Measurements from ENCODE around the gene ATXN7. TPM values are rescaled to one million over a fixed set of nuclear protein-coding genes. Genes with fewer than 3 reads are reported as not detected.

The ATXN7 gene
- total and polyA plus RNA-seq, 10 of the 15 experiments (the other 5 are each of a cell fraction or from before 2014, with no cell fraction given) = 0.83 to 24.6 (median 8.5) TPM

DNA sequence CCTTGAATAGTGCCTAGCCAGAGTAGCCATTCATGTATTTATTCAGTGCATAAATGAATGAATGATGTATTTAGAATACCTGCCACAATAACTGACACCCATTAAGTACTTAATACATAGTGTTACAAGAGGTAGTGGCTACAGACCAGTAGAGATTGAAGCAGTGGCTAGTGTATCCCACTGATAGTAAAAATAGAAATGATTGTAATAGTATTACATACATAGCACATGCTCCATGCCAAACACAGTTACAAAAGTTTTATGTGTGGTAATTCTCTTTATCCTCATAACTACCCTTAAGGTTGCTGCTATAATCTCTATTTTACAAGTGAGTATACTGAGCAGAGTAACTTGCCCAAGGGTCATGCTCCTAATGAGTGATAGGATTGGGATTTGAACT is 78.9 kb downstream of the ATXN7 start:
- TF ChIP-seq, protein P1, sequence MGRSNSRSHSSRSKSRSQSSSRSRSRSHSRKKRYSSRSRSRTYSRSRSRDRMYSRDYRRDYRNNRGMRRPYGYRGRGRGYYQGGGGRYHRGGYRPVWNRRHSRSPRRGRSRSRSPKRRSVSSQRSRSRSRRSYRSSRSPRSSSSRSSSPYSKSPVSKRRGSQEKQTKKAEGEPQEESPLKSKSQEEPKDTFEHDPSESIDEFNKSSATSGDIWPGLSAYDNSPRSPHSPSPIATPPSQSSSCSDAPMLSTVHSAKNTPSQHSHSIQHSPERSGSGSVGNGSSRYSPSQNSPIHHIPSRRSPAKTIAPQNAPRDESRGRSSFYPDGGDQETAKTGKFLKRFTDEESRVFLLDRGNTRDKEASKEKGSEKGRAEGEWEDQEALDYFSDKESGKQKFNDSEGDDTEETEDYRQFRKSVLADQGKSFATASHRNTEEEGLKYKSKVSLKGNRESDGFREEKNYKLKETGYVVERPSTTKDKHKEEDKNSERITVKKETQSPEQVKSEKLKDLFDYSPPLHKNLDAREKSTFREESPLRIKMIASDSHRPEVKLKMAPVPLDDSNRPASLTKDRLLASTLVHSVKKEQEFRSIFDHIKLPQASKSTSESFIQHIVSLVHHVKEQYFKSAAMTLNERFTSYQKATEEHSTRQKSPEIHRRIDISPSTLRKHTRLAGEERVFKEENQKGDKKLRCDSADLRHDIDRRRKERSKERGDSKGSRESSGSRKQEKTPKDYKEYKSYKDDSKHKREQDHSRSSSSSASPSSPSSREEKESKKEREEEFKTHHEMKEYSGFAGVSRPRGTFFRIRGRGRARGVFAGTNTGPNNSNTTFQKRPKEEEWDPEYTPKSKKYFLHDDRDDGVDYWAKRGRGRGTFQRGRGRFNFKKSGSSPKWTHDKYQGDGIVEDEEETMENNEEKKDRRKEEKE (IDR thresholded peaks at IDR 0.05) = no peak
- TF ChIP-seq, protein P2, sequence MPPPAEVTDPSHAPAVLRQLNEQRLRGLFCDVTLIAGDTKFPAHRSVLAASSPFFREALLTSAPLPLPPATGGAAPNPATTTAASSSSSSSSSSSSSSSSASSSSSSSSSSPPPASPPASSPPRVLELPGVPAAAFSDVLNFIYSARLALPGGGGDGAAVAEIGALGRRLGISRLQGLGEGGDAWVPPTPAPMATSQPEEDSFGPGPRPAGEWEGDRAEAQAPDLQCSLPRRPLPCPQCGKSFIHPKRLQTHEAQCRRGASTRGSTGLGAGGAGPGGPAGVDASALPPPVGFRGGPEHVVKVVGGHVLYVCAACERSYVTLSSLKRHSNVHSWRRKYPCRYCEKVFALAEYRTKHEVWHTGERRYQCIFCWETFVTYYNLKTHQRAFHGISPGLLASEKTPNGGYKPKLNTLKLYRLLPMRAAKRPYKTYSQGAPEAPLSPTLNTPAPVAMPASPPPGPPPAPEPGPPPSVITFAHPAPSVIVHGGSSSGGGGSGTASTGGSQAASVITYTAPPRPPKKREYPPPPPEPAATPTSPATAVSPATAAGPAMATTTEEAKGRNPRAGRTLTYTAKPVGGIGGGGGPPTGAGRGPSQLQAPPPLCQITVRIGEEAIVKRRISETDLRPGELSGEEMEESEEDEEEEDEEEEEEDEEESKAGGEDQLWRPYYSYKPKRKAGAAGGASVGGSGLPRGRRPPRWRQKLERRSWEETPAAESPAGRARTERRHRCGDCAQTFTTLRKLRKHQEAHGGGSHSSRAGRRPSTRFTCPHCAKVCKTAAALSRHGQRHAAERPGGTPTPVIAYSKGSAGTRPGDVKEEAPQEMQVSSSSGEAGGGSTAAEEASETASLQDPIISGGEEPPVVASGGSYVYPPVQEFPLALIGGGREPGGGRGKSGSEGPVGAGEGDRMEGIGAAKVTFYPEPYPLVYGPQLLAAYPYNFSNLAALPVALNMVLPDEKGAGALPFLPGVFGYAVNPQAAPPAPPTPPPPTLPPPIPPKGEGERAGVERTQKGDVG (CRISPR knock-in tag; IDR thresholded peaks at IDR 0.05) = no peak
- TF ChIP-seq ATF7 (IDR thresholded peaks at IDR 0.05; ENCODE audit: low read depth) (no peak), SIN3A (IDR thresholded peaks at IDR 0.05; ENCODE audit: low read depth, low read length) (no peak)
- H3K4me2 ChIP-seq (ENCODE audit: control insufficient read depth, insufficient read depth) = no peak overlapping the region
- peaks cover 23% of the 10 kb centered on the region for H3K79me2 ChIP-seq (ENCODE audit: control insufficient read depth, insufficient read depth, low read length)
- H3K4me1 ChIP-seq (ENCODE audit: control insufficient read depth, insufficient read depth, low read length) = peaks cover 19% of the 10 kb centered on the region
- no peak for DNase-seq (ENCODE audit: low read depth, low spot score)
- H3K9ac ChIP-seq (ENCODE audit: control insufficient read depth, insufficient read depth, low read length) = no peak overlapping the region
- ATAC-seq = no peak
- no peaks in the 10 kb centered on the region for H3K9me3 ChIP-seq (replicated peaks; ENCODE audit: control insufficient read depth, insufficient read depth, low read length)
- in situ Hi-C loops (cut with MboI) = no loop called here
- SMC1A ChIA-PET (ENCODE audit: uncharacterized antibody, unreplicated experiment) = interaction anchor here (1.7 to 1.9 kb wide), 2 partner anchors 15 to 19 kb away, joined by 4 to 6 read pairs; no protein-coding TSS in a partner anchor
- H3K27ac ChIP-seq (ENCODE audit: control insufficient read depth, insufficient read depth) = no peak overlapping the region
- intact Hi-C loops (cut with micrococcal nuclease; ENCODE audit: unreplicated experiment) = no loop called here
- BruUV-seq (replicated peaks) = no TSS peak
- H2AFZ ChIP-seq (ENCODE audit: control insufficient read depth, low read depth, low read length) = no peak overlapping the region
- no peaks in the 10 kb centered on the region for H3K27me3 ChIP-seq (replicated peaks in 1 of 2; ENCODE audit: control insufficient read depth in 2 of 2, insufficient read depth in 2 of 2, low read length in 1 of 2)
- POLR2A ChIA-PET = no interaction called here
- CTCF ChIA-PET = interaction anchor here (0.8 kb wide), 1 partner anchor 19 kb away, joined by 4 read pairs; no protein-coding TSS in a partner anchor
- peaks cover 4% of the 10 kb centered on the region; the same call in 1 of the 2 replicates for H4K20me1 ChIP-seq (ENCODE audit: control insufficient read depth, insufficient read depth)
- peaks cover 2 to 3% of the 10 kb centered on the region in 2 experiments for H3K36me3 ChIP-seq (ENCODE audit: control insufficient read depth in 2 of 2, insufficient read depth in 2 of 2, low read length in 1 of 2)
- H3K4me3 ChIP-seq = no peak overlapping the region
- FAIRE-seq = no peak
- RAD21 ChIA-PET (ENCODE audit: unreplicated experiment) = no interaction called here

Measured in GM12878 (cell line).